Measurements from ENCODE around the gene ZFYVE9.
"Not testable (repeated sequence)": the region's sequence is repeated elsewhere in the genome, so short reads cannot be mapped to it uniquely, and the experiment has no call there.

DNA sequence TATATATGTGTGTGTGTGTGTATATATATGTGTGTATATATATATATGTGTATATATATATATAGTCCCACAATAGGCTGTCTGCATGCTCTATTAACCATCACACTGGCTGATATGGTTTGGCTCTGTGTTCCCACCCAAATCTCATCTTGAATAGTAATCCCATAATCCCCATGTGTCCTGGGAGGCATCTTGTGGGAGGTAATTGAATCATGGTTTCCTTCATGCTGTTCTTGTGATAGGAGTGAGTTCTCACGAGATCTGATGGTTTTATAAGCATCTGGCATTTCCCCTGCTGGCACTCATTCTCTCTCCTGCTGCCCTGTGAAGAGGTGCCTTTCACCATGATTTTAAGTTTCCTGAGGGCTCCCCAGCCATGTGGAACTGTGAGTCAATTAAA lies 228.0 kb downstream of the ZFYVE9 start:
- not testable (repeated sequence) for TF ChIP-seq TCF7 (CRISPR knock-in tag; IDR thresholded peaks at IDR 0.05; ENCODE audit: low read depth); CTCF (IDR thresholded peaks at IDR 0.05); JAZF1 (CRISPR knock-in tag; IDR thresholded peaks at IDR 0.05)
- TF ChIP-seq, protein P1, sequence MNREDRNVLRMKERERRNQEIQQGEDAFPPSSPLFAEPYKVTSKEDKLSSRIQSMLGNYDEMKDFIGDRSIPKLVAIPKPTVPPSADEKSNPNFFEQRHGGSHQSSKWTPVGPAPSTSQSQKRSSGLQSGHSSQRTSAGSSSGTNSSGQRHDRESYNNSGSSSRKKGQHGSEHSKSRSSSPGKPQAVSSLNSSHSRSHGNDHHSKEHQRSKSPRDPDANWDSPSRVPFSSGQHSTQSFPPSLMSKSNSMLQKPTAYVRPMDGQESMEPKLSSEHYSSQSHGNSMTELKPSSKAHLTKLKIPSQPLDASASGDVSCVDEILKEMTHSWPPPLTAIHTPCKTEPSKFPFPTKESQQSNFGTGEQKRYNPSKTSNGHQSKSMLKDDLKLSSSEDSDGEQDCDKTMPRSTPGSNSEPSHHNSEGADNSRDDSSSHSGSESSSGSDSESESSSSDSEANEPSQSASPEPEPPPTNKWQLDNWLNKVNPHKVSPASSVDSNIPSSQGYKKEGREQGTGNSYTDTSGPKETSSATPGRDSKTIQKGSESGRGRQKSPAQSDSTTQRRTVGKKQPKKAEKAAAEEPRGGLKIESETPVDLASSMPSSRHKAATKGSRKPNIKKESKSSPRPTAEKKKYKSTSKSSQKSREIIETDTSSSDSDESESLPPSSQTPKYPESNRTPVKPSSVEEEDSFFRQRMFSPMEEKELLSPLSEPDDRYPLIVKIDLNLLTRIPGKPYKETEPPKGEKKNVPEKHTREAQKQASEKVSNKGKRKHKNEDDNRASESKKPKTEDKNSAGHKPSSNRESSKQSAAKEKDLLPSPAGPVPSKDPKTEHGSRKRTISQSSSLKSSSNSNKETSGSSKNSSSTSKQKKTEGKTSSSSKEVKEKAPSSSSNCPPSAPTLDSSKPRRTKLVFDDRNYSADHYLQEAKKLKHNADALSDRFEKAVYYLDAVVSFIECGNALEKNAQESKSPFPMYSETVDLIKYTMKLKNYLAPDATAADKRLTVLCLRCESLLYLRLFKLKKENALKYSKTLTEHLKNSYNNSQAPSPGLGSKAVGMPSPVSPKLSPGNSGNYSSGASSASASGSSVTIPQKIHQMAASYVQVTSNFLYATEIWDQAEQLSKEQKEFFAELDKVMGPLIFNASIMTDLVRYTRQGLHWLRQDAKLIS (CRISPR knock-in tag; IDR thresholded peaks at IDR 0.05; ENCODE audit: borderline replicate concordance), result not testable (repeated sequence)

Measured in WTC11 (cell line).